ENCODE results near the gene CCIN. TPM values are rescaled to one million over a fixed set of nuclear protein-coding genes. Genes with fewer than 3 reads are reported as not detected.

The CCIN gene
- total RNA-seq, 1 donor: 2.6 TPM

- no peak overlapping the region for H3K4me3 ChIP-seq (ENCODE audit: low read depth, low read length)
- peak; percentile 10 for TF ChIP-seq CTCF (IDR thresholded peaks at IDR 0.05; ENCODE audit: insufficient read depth, low read length)
- no peak for DNase-seq (ENCODE audit: low read depth)
Measured at GRCh38 chr9:36204906-36205547, 35.8 kb downstream of the CCIN start.

- no peak for TF ChIP-seq CTCF (IDR thresholded peaks at IDR 0.05; ENCODE audit: insufficient read depth, low read length)
- no peak for DNase-seq (ENCODE audit: low read depth)
- H3K4me3 ChIP-seq (ENCODE audit: low read depth, low read length): no peak overlapping the region
Measured at GRCh38 chr9:36207016-36207415, 37.8 kb downstream of the CCIN start.

GRCh38 chr9:36207546-36208012, 38.4 kb downstream of the CCIN start:
- H3K4me3 ChIP-seq (ENCODE audit: low read depth, low read length): no peak overlapping the region
- peak; percentile 44 for DNase-seq (ENCODE audit: low read depth)
- TF ChIP-seq CTCF (IDR thresholded peaks at IDR 0.05; ENCODE audit: insufficient read depth, low read length): no peak

GRCh38 chr9:36208521-36209253, 39.5 kb downstream of the CCIN start:
- DNase-seq (ENCODE audit: low read depth): peak; percentile 57
- TF ChIP-seq CTCF (IDR thresholded peaks at IDR 0.05; ENCODE audit: insufficient read depth, low read length): no peak

GRCh38 chr9:36210722-36211121, 41.5 kb downstream of the CCIN start:
- no peak overlapping the region for H3K4me3 ChIP-seq (ENCODE audit: low read depth, low read length)
- DNase-seq (ENCODE audit: low read depth): no peak
- no peak for TF ChIP-seq CTCF (IDR thresholded peaks at IDR 0.05; ENCODE audit: insufficient read depth, low read length)

More at GRCh38 chr9:36208521-36209253, 39.5 kb downstream of the CCIN start:
- H3K4me3 ChIP-seq (ENCODE audit: low read depth, low read length): no peak overlapping the region

GRCh38 chr9:36211510-36211909, 42.3 kb downstream of the CCIN start:
- no peak for TF ChIP-seq CTCF (IDR thresholded peaks at IDR 0.05; ENCODE audit: insufficient read depth, low read length)
- DNase-seq (ENCODE audit: low read depth): no peak
- H3K4me3 ChIP-seq (ENCODE audit: low read depth, low read length): no peak overlapping the region
